K562 (cell line): ENCODE data around the gene PTGR3. TPM values are rescaled to one million over a fixed set of nuclear protein-coding genes. Genes with fewer than 3 reads are reported as not detected.

ENCODE experiments used
- ATAC-seq: fragments of 200-7000 bp; cut with Tn5 transposase; 3 replicates; pipeline ENCODE4 v1.9.1; 2020; ENCODE audit warnings: moderate library complexity
- BruUV-seq: library from RNA; stranded (reverse); fragments of 400-500 nt; replicated peaks from 2 replicates; lab custom pipeline; 2021; lab: Mats Ljungman, UMichigan
- CTCF ChIA-PET: fragments of 300-600 bp; formaldehyde crosslinking; extraction: SDS; loops from one replicate; lab custom pipeline; 2021; ENCODE audit warnings: low intra/inter-chr PET ratio; lab: Yijun Ruan, JAX
- POLR2A ChIA-PET: fragments of 300-600, 350-650 bp; sonication (Branson Sonifier 250); formaldehyde crosslinking; extraction: SDS; loops from one replicate; lab custom pipeline; 2021; ENCODE audit warnings: antibody characterized with exemption, inconsistent platforms; lab: Yijun Ruan, JAX
- DNase-seq, 4 experiments: peaks; one replicate each; pipeline versions ENCODE4 v3.0.0 to v3.0.0-alpha.2; 2011 to 2018; ENCODE audit warnings: low spot score in 3 of 4, mixed read lengths in 3 of 4; ENCODE audit errors: extremely low read depth in 1 of 4
- FAIRE-seq: peaks from 2 replicates; lab custom pipeline; 2011; peaks lifted over from hg19 to GRCh38; lab: Jason Lieb, UNC
- H2AFZ ChIP-seq: 2 replicates; pipeline ENCODE4 v1.6.0; 2011; ENCODE audit warnings: low read depth, low read length, control low read depth, inconsistent platforms
- H3K27ac ChIP-seq: fragments of 200-600 bp; 3 replicates; pipeline ENCODE4 v1.8.0; 2011; ENCODE audit warnings: low read depth, mild to moderate bottlenecking, control low read depth, inconsistent platforms, low read length, moderate library complexity, mixed read lengths; ENCODE audit errors: extremely low read depth
- H3K27me3 ChIP-seq, 2 experiments: fragments of 300-600 bp in 1 of 2; 2 replicates in 1 of 2; 3 replicates in 1 of 2; pipeline versions ENCODE4 v1.6.0 to v1.8.0; 2011; ENCODE audit warnings: inconsistent platforms in 2 of 2, low read length in 2 of 2, mild to moderate bottlenecking in 1 of 2, mixed read lengths in 1 of 2, moderate library complexity in 1 of 2; ENCODE audit not compliant: control insufficient read depth in 2 of 2, insufficient read depth in 2 of 2
- H3K36me3 ChIP-seq: fragments of 300-600 bp; 3 replicates; pipeline ENCODE4 v1.8.0; 2011; ENCODE audit warnings: mild to moderate bottlenecking, low read length, inconsistent platforms; ENCODE audit not compliant: control insufficient read depth, insufficient read depth
- H3K4me1 ChIP-seq, 2 experiments: fragments of 200-600 bp in 1 of 2; replicated peaks in 1 of 2; 2 replicates in 1 of 2; 3 replicates in 1 of 2; pipeline versions ENCODE4 v1.5.1 to v1.8.0; 2011; ENCODE audit warnings: inconsistent platforms in 2 of 2, low read length in 2 of 2, mild to moderate bottlenecking in 1 of 2, mixed read lengths in 1 of 2, moderate library complexity in 1 of 2; ENCODE audit not compliant: control insufficient read depth in 2 of 2, insufficient read depth in 2 of 2
- H3K4me2 ChIP-seq: 2 replicates; pipeline ENCODE4 v1.6.1; 2011; ENCODE audit warnings: low read length, control low read depth, inconsistent platforms, mixed read lengths; ENCODE audit not compliant: insufficient read depth
- H3K4me3 ChIP-seq: fragments of 200-600 bp; sonication (generic), shearing (Covaris generic); 2 replicates; pipeline ENCODE4 v1.5.1; 2016; ENCODE audit warnings: control low read depth, inconsistent platforms
- H3K79me2 ChIP-seq: fragments of 200-600 bp; 3 replicates; pipeline ENCODE4 v1.8.0; 2011; ENCODE audit warnings: low read length, inconsistent platforms; ENCODE audit not compliant: control insufficient read depth, insufficient read depth
- H3K9ac ChIP-seq, 2 experiments: 2 replicates each; pipeline versions ENCODE4 v1.6.0 to v1.6.1; 2011; ENCODE audit warnings: low read depth in 2 of 2, low read length in 2 of 2, control low read depth in 1 of 2, inconsistent platforms in 1 of 2, mild to moderate bottlenecking in 1 of 2, mixed read lengths in 1 of 2; ENCODE audit not compliant: insufficient read depth in 1 of 2
- H3K9me1 ChIP-seq: one replicate; pipeline ENCODE4 v1.6.0; 2011; ENCODE audit warnings: inconsistent platforms, mild to moderate bottlenecking, low read length, moderate library complexity; ENCODE audit not compliant: control insufficient read depth, insufficient read depth
- H3K9me3 ChIP-seq: replicated peaks from 2 replicates; pipeline ENCODE4 v1.5.1; 2011; ENCODE audit warnings: low read depth, low read length, inconsistent platforms; ENCODE audit not compliant: control insufficient read depth, insufficient read depth
- H4K20me1 ChIP-seq: replicated peaks from 2 replicates; pipeline ENCODE4 v1.6.1; 2011; ENCODE audit warnings: low read length, inconsistent platforms, mixed read lengths; ENCODE audit not compliant: control insufficient read depth, insufficient read depth
- CBX5 ChIP-seq: IDR thresholded peaks from 2 replicates; pipeline ENCODE4 v1.6.1; 2014; ENCODE audit warnings: low read depth, borderline replicate concordance
- HMG20B ChIP-seq: fragments of 250-450 bp; sonication (Bioruptor Pico); IDR thresholded peaks from 2 replicates; pipeline ENCODE4 v1.5.0; 2021; ENCODE audit warnings: mild to moderate bottlenecking
- RAD21 ChIP-seq, 2 experiments: fragments of 250-450 bp in 1 of 2; fragments of 450-650 bp in 1 of 2; sonication (Bioruptor Pico) in 1 of 2; formaldehyde crosslinking in 1 of 2; IDR thresholded peaks in 1 of 2; conservative IDR thresholded peaks in 1 of 2; 2 replicates each; pipeline versions ENCODE4 v1.4.0 to v1.8.0; 2020 to 2022; ENCODE audit warnings: mild to moderate bottlenecking in 2 of 2, moderate library complexity in 1 of 2
- SLC30A9 ChIP-seq: fragments of 250-450 bp; sonication (Bioruptor Pico); IDR thresholded peaks from 2 replicates; pipeline ENCODE4 v1.8.0; 2022; ENCODE audit warnings: mild to moderate bottlenecking, moderate library complexity
- SPI1 ChIP-seq: IDR thresholded peaks from 2 replicates; pipeline ENCODE4 v1.6.1; 2011; ENCODE audit warnings: low read depth, low read length, control low read depth, borderline replicate concordance
- whole genome bisulfite sequencing: fragments of 100-300 bp; shearing (Covaris generic); methylation state at CpG from one replicate; pipeline ENCODE4 v1.1.6; 2016; ENCODE audit warnings: low coverage, mixed read lengths; ENCODE audit not compliant: insufficient coverage; ENCODE audit errors: missing lambda C conversion rate; 5-methylcytosine and 5-hydroxymethylcytosine counted together
- in situ Hi-C: fragments of 300-500 bp; cut with MboI; formaldehyde crosslinking; loops from 4 replicates; pipeline ENCODE4 v1.15.0; 2018; ENCODE audit warnings: inconsistent platforms, mixed read lengths
- intact Hi-C: fragments of 100-400 bp; cut with micrococcal nuclease; formaldehyde crosslinking; loops from 2 replicates; pipeline ENCODE4 v1.14.2; 2022
- polyA plus RNA-seq, 8 experiments: library from polyadenylated mRNA; depleted of rRNA in 4 of 8; stranded (reverse) in 5 of 8; unstranded in 3 of 8; fragments of >200 nt; fragmentation: Nextera tagmentation in 2 of 8; fragmentation: Illumina TruSeq in 1 of 8; extraction: Ambion mirVana in 2 of 8; extraction: Trizol in 1 of 8; gene quantifications; 2 replicates each; pipeline versions ENCODE4 v1.2.1 to v1.2.3, GENCODE V29; 2011 to 2014; ENCODE audit warnings: inconsistent platforms in 1 of 8, missing spikeins in 1 of 8
- total RNA-seq, 7 experiments: library from RNA; depleted of rRNA in 6 of 7; stranded (reverse); fragments of >200 nt in 6 of 7; fragmentation: Illumina TruSeq in 2 of 7; extraction: Trizol in 2 of 7; gene quantifications; 2 replicates each; pipeline versions ENCODE4 v1.2.1 to v1.2.3, GENCODE V29; 2011 to 2021; ENCODE audit warnings: low replicate concordance in 1 of 7
- TF ChIP-seq, protein P1 (sequence below), 3 experiments: IDR thresholded peaks in 2 of 3; conservative IDR thresholded peaks in 1 of 3; 2 replicates each; pipeline ENCODE4 v1.5.1; 2011 to 2012; ENCODE audit warnings: low read length in 3 of 3, mild to moderate bottlenecking in 3 of 3, control low read depth in 2 of 3, improper control_type of control experiment in 1 of 3, inconsistent platforms in 1 of 3, low read depth in 1 of 3, mixed read lengths in 1 of 3, moderate library complexity in 1 of 3; ENCODE audit not compliant: insufficient read depth in 2 of 3

The PTGR3 gene
- total and polyA plus RNA-seq, 9 of the 15 experiments (the other 6 are each of a cell fraction or from before 2014, with no cell fraction given), result 4.1 to 32.3 (median 15.3) TPM

DNA sequence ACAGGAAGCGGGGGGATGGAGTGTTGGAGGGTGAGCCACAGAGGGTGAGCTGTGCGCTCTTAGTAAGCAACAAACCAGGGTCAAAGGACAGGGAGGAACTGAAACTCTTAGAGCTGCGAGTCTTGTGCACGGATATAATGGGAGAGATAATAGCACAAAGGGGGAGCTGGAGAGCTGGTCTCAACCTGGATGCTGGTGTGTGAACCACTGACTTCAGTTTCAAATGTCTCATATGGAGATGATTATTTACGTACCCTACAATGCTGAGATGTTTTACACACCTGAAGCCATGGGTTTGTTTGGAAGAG lies 35.9 kb downstream of the PTGR3 start:
- Histone ChIP-seq H3K27ac (no peak overlapping the region), H3K27me3 (peaks cover 8 to 70% of the 10 kb centered on the region in 2 experiments; a peak in 4 of 5 replicates), H3K4me1 (peaks cover 0 to 3% of the 10 kb centered on the region in 2 experiments; a peak in 2 of 5 replicates), H3K36me3 (no peaks in the 10 kb centered on the region), H4K20me1 (no peaks in the 10 kb centered on the region), H3K9me1 (no peaks in the 10 kb centered on the region), H2AFZ (no peak overlapping the region), H3K4me2 (no peak overlapping the region), H3K4me3 (no peak overlapping the region), H3K79me2 (no peaks in the 10 kb centered on the region), H3K9me3 (no peaks in the 10 kb centered on the region), H3K9ac (no peak overlapping the region)
- WGBS, result 2% methylated on average over 5 of the region's 5 CpGs
- intact Hi-C loops (loop anchor here (5.0 kb wide), 1 partner anchor 69 kb away; no protein-coding TSS in a partner anchor), in situ Hi-C loops (no loop called here)
- CTCF ChIA-PET, result no interaction called here
- TF ChIP-seq CBX5 (no peak), HMG20B (CRISPR knock-in tag) (no peak), SPI1 (0 out of 2 replicates have a peak, but pooled peaks have one; percentile 8), RAD21 (CRISPR knock-in tag; conservative IDR thresholded peaks at IDR 0.05 in 1 of 2, IDR thresholded peaks at IDR 0.05 in 1 of 2) (peak in 1 of 2 experiments; percentile 22; a peak in 1 of 4 replicates), SLC30A9 (CRISPR knock-in tag) (no peak)
- TF ChIP-seq, protein P1, sequence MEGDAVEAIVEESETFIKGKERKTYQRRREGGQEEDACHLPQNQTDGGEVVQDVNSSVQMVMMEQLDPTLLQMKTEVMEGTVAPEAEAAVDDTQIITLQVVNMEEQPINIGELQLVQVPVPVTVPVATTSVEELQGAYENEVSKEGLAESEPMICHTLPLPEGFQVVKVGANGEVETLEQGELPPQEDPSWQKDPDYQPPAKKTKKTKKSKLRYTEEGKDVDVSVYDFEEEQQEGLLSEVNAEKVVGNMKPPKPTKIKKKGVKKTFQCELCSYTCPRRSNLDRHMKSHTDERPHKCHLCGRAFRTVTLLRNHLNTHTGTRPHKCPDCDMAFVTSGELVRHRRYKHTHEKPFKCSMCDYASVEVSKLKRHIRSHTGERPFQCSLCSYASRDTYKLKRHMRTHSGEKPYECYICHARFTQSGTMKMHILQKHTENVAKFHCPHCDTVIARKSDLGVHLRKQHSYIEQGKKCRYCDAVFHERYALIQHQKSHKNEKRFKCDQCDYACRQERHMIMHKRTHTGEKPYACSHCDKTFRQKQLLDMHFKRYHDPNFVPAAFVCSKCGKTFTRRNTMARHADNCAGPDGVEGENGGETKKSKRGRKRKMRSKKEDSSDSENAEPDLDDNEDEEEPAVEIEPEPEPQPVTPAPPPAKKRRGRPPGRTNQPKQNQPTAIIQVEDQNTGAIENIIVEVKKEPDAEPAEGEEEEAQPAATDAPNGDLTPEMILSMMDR (IDR thresholded peaks at IDR 0.05 in 2 of 3, conservative IDR thresholded peaks at IDR 0.05 in 1 of 3; ENCODE audit: insufficient read depth in 2 of 3, low read depth in 1 of 3, low read length in 3 of 3), result peak in 2 of 3 experiments; percentile 9 to 16; a peak in 2 of 6 replicates
- peak; percentile 65 for ATAC-seq
- FAIRE-seq, result peak; percentile 51
- no TSS peak for BruUV-seq
- DNase-seq, result peak in 2 of 4 experiments; percentile 13 to 16
- POLR2A ChIA-PET, result interaction anchor here (0.5 to 0.6 kb wide), 2 partner anchors 183 to 975 kb away, joined by 3 read pairs; no protein-coding TSS in a partner anchor
